Activated CD4-positive, alpha-beta memory T cell treated with anti-CD3 and anti-CD28 coated beads for 36 hours (primary cell): ENCODE measurements around the gene BMERB1. TPM values are rescaled to one million over a fixed set of nuclear protein-coding genes. Genes with fewer than 3 reads are reported as not detected.
"Not testable (repeated sequence)": the region's sequence is repeated elsewhere in the genome, so short reads cannot be mapped to it uniquely, and the experiment has no call there.

Experiments used
- CTCF ChIA-PET: fragments of 350-600 bp; sonication (Branson Sonifier 250); formaldehyde crosslinking; loops from one replicate; lab custom pipeline; 2021; ENCODE audit warnings: antibody characterized with exemption, inconsistent platforms; lab: Charles Lee
- POLR2A ChIA-PET: fragments of 350-600 bp; sonication (Branson Sonifier 250); formaldehyde crosslinking; loops from one replicate; lab custom pipeline; 2021; ENCODE audit warnings: antibody characterized with exemption; lab: Charles Lee
- DNase-seq: peaks from one replicate; pipeline ENCODE4 v3.0.0-alpha.2; 2020
- H3K27ac Mint-ChIP-seq: one replicate; pipeline ENCODE4 v1.8.0; 2021; ENCODE audit warnings: mixed read lengths
- H3K27me3 Mint-ChIP-seq: one replicate; pipeline ENCODE4 v1.8.0; 2021; ENCODE audit warnings: mixed read lengths
- H3K36me3 Mint-ChIP-seq: one replicate; pipeline ENCODE4 v1.8.0; 2021; ENCODE audit warnings: mixed read lengths
- H3K4me1 Mint-ChIP-seq: one replicate; pipeline ENCODE4 v1.8.0; 2021; ENCODE audit warnings: low read depth, mixed read lengths
- H3K4me3 Mint-ChIP-seq: one replicate; pipeline ENCODE4 v1.8.0; 2021; ENCODE audit warnings: mild to moderate bottlenecking, mixed read lengths
- H3K9me3 Mint-ChIP-seq: one replicate; pipeline ENCODE4 v1.8.0; 2021; ENCODE audit warnings: mixed read lengths
- intact Hi-C: fragments of 100-400 bp; cut with micrococcal nuclease; formaldehyde crosslinking; loops from one replicate; pipeline ENCODE4 v1.15.1; 2023
- total RNA-seq, 2 experiments: library from RNA; stranded (reverse); gene quantifications; one replicate each; pipeline ENCODE4 v1.2.3, GENCODE V29; 2021

Gene BMERB1
- total RNA-seq, 2 experiments from 2014 or later = 7.1 to 7.7 TPM

DNA sequence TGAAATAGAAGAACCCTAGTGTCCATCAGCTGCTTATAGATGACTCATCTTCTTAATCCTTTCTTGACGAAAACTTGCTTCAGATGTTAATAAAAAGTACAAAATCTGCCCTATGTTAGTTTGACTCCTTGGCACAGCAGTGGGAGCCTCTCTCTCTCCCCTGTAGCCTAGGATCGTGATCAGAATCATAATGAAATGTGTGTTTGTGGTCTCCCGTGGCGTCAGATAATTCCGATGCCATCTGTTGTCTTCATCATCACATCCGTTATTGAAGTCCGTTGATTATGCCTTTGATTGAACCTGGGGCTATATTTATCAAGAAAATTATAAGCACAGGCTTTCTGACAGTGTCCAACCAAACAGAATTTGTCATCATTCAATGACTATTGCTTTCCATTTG, 102.5 kb downstream of the BMERB1 start:
- peaks cover 8% of the 10 kb centered on the region for H3K9me3 Mint-ChIP-seq
- H3K4me3 Mint-ChIP-seq = no peak overlapping the region
- CTCF ChIA-PET = no interaction called here
- intact Hi-C loops = no loop called here
- no peaks in the 10 kb centered on the region for H3K36me3 Mint-ChIP-seq
- no peak overlapping the region for H3K27ac Mint-ChIP-seq
- POLR2A ChIA-PET = no interaction called here
- H3K27me3 Mint-ChIP-seq = no peaks in the 10 kb centered on the region
- no peak for DNase-seq
- H3K4me1 Mint-ChIP-seq = peaks cover 2% of the 10 kb centered on the region

DNA sequence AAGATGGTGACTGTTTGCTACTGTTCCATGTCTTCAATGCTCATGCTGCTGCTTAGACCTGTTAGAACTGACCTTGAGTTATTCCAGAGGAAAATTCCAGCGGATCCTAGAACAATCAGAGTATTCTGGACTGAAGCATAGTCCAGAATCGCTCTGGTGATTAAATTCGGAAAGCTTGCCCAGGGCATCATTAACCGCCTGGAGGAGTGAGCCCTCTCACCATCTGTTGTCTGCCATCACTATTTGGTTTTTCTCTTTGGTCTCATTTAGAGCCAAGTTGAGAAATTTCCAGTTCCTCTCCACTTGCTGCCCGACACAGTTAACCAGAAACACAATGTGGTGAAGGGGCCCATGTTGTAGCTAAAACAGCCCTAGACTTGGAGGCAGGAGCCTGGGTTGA, 104.1 kb downstream of the BMERB1 start:
- POLR2A ChIA-PET = no interaction called here
- Mint-ChIP-seq H3K9me3 (peaks cover 11% of the 10 kb centered on the region), H3K4me1 (peaks cover 2% of the 10 kb centered on the region), H3K27ac (no peak overlapping the region), H3K4me3 (no peak overlapping the region), H3K36me3 (no peaks in the 10 kb centered on the region), H3K27me3 (no peaks in the 10 kb centered on the region)
- DNase-seq = no peak
- CTCF ChIA-PET = no interaction called here
- intact Hi-C loops = no loop called here

DNA sequence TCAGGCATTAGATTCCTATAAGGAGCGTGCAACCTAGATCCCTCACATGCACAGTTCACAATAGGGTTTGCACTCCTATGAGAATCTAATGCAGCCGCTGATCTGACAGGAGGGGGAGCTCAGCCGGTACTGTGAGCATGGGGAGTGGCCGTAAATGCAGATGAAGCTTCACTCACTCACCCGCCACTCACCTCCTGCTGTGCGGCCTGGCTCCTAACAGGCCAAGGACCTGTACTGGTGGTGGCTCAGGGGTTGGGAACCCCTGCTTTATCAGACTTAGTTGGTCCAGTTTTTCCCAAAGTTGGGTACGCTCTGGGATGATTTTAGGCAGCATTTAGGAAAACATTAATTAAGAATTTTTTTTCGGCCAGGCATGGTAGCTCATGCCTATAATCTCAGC, 104.8 kb downstream of the BMERB1 start:
- H3K36me3 Mint-ChIP-seq = no peaks in the 10 kb centered on the region
- POLR2A ChIA-PET = no interaction called here

DNA sequence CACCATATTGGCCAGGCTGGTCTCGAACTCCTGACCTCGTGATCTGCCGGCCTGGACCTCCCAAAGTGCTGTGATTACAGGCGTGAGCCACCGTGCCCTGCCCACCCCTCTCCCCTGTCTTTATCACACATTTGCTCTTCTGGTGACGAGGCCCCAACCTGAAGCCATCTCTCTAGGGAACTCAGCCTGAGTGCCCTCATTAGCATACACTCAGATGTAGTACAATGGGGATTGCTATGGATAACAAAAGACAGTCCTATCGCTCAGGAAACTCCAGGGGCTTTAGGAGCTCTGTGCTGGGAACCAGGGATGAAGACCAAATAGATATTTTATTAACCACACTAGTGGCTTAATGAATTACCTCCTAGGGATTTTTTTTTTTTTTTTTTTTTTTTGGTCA, 107.9 kb downstream of the BMERB1 start:
- POLR2A ChIA-PET = no interaction called here

More for the DNA sequence above, 104.8 kb downstream of the BMERB1 start:
- peaks cover 2% of the 10 kb centered on the region for H3K4me1 Mint-ChIP-seq
- H3K27me3 Mint-ChIP-seq = no peaks in the 10 kb centered on the region
- no peak overlapping the region for H3K27ac Mint-ChIP-seq
- no peak overlapping the region for H3K4me3 Mint-ChIP-seq
- no peak for DNase-seq
- CTCF ChIA-PET = no interaction called here
- peaks cover 11% of the 10 kb centered on the region for H3K9me3 Mint-ChIP-seq
- intact Hi-C loops = no loop called here

DNA sequence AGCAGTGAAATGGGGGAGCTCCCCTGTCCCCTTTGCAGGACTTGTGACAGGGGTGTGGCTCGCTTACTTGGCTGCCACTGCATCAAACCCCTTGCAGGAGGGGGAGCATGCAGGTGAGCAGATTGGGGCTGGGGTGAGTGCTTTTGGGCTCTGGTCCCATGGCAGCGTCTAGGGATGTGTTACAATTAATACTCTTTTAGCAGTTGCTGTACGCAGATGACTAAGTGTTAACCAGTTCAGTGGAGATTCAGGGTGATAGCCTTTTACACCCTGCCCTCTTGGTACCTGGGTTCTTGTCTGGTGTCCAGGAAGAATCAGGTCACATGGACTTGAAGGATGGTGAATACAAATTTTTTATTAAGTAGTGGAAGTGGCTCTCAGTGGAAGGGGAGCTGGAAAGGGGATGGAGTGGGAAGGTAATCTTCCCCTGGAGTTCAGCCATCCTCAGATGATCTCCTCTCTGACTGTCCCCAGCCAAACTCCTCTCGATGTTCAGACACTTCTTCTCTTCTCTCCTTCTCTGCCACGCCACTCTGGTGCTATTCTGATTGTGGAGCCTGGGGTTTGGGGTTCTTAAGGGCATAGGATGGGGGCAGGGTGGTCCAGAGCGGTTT, 108.5 kb downstream of the BMERB1 start:
- ChIA-PET CTCF (no interaction called here), POLR2A (no interaction called here)
- H3K9me3 Mint-ChIP-seq = peaks cover 4% of the 10 kb centered on the region
- intact Hi-C loops = no loop called here
- H3K27ac Mint-ChIP-seq = no peak overlapping the region
- DNase-seq = no peak
- no peaks in the 10 kb centered on the region for H3K36me3 Mint-ChIP-seq
- H3K4me3 Mint-ChIP-seq = no peak overlapping the region
- no peaks in the 10 kb centered on the region for H3K27me3 Mint-ChIP-seq
- H3K4me1 Mint-ChIP-seq = peaks cover 4% of the 10 kb centered on the region

More for the DNA sequence above, 107.9 kb downstream of the BMERB1 start:
- H3K9me3 Mint-ChIP-seq = peaks cover 4% of the 10 kb centered on the region
- no peak overlapping the region for H3K27ac Mint-ChIP-seq
- H3K36me3 Mint-ChIP-seq = no peaks in the 10 kb centered on the region
- intact Hi-C loops = no loop called here
- H3K4me1 Mint-ChIP-seq = peaks cover 4% of the 10 kb centered on the region
- CTCF ChIA-PET = no interaction called here
- H3K4me3 Mint-ChIP-seq = no peak overlapping the region
- H3K27me3 Mint-ChIP-seq = no peaks in the 10 kb centered on the region
- DNase-seq = no peak

DNA sequence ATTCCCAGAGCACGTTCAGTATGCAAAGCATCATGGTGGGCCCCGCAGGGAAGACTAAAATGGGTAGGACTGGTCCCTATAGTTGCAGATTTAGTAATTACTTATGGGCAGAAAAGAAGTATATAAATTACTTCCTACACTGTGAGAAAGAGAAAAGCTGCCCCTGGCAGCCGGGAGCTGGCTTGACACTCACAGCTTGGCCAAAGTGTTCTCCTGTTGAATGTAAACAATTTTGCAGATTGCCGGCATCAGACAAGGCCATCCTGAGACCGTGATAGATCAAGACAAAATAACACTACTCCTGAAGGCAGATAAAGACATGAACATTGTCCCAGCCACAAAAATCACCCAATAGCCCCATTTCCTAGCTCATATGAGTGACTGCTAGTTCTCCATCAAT, 110.0 kb downstream of the BMERB1 start:
- intact Hi-C loops = no loop called here
- ChIA-PET POLR2A (no interaction called here), CTCF (interaction anchor here (1.3 kb wide), 1 partner anchor 118 kb away, joined by 4 read pairs; no protein-coding TSS in a partner anchor)
- Mint-ChIP-seq H3K27ac (no peak overlapping the region), H3K27me3 (no peaks in the 10 kb centered on the region), H3K9me3 (peaks cover 4% of the 10 kb centered on the region), H3K36me3 (no peaks in the 10 kb centered on the region), H3K4me1 (peaks cover 4% of the 10 kb centered on the region), H3K4me3 (no peak overlapping the region)
- DNase-seq = no peak

DNA sequence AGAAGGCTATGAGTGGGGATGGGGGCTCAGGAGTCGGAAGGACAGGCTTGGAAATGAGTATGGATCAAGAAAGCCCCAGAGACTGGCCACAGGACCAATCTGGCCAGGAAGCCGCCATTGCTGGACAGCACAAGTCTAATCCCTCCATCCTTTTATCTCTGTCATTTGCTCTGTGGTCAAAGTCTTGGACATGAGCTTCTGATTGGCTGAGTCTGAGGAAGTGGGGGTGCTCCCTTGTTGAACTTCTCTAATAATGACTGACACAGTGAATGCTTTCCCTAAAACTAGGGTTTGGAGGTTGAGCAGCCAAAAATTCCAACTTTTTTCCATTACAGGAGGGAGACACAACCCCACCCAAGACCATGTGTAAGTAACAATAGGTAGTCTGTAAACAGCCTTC, 111.2 kb downstream of the BMERB1 start:
- Mint-ChIP-seq H3K4me3 (no peak overlapping the region), H3K36me3 (no peaks in the 10 kb centered on the region), H3K9me3 (peaks cover 4% of the 10 kb centered on the region), H3K27me3 (no peaks in the 10 kb centered on the region), H3K4me1 (peaks cover 4% of the 10 kb centered on the region), H3K27ac (no peak overlapping the region)
- ChIA-PET POLR2A (no interaction called here), CTCF (no interaction called here)
- intact Hi-C loops = no loop called here
- no peak for DNase-seq

DNA sequence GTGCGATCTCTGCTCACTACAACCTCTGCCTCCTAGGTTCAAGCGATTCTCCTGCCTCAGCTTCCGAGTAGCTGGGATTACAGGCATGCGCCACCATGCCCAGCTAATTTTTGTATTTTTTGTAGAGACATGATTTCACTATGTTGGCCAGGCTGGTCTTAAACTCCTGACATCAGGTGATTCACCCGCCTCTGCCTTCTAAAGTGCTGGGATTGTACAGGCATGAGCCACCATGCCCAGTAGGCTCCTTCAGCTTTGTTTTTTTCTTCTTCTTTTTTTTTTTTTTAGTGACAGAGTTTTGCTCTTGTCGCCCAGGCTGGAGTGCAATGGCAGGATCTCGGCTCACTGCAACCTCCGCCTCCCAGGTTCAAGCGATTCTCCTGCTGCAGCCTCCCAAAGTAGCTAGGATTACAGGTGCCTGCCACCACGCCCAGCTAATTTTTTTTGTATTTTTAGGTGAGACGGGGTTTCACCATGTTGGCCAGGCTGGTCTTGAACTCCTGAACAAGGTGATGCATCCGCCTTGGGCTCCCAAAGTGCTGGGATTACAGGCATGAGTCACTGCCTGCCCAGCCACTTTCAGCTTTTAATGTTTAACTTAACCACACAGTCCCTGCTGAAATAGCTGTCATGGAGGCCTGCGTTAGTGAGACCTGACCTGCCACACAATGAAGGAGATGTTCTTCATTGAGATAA, 112.8 kb downstream of the BMERB1 start:
- ChIA-PET CTCF (interaction anchor here (1.5 kb wide), 1 partner anchor 120 kb away, joined by 5 read pairs; no protein-coding TSS in a partner anchor), POLR2A (interaction anchor here (0.6 kb wide), 1 partner anchor 103 kb away, joined by 6 read pairs; no protein-coding TSS in a partner anchor)
- DNase-seq, H3K27me3 Mint-ChIP-seq, H3K36me3 Mint-ChIP-seq, H3K4me1 Mint-ChIP-seq, H3K27ac Mint-ChIP-seq, H3K4me3 Mint-ChIP-seq, H3K9me3 Mint-ChIP-seq, intact Hi-C loops: not testable (repeated sequence)

DNA sequence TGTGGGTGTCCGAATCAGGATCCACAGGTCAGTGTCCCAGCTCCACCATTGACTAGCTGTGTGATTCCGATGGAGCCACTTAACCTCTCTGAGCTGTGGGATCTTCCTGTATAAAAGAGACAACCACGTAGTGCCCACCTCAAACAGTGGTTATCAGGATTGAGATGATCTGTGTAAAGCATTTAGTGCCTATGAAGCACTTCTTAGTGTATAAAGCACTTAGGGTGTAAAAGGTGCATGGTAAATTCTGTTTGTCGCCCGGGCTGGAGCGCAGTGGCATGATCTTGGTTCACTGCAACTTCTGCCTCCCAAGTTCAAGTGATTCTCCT, 113.3 kb downstream of the BMERB1 start:
- DNase-seq = no peak
- intact Hi-C loops = no loop called here
- Mint-ChIP-seq H3K27ac (no peak overlapping the region), H3K36me3 (no peaks in the 10 kb centered on the region), H3K27me3 (no peaks in the 10 kb centered on the region), H3K4me3 (no peak overlapping the region), H3K9me3 (peaks cover 4% of the 10 kb centered on the region), H3K4me1 (peaks cover 12% of the 10 kb centered on the region)
- ChIA-PET CTCF (interaction anchor here (1.5 kb wide), 1 partner anchor 120 kb away, joined by 5 read pairs; no protein-coding TSS in a partner anchor), POLR2A (interaction anchor here (0.6 kb wide), 1 partner anchor 104 kb away, joined by 6 read pairs; no protein-coding TSS in a partner anchor)

DNA sequence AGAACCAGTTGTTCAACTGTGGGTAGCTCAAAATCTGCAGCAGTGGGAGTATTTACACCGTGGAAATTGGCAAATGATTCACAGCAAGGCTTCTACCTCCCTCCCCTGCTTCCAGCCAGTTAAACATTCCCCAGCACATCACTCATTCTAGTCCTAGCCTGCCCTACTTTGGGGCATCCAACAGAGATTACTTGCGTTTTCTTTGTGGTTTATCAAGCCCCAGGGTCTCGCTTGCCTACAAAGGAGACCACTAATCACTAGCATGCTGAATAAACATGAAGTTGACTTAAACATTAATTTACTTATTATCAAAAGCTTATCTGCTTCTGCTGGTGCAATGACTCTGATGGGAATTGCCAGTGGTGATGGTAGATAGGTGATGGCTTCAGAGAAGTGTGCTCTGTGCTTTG, 114.1 kb downstream of the BMERB1 start:
- Mint-ChIP-seq H3K4me1 (peaks cover 18% of the 10 kb centered on the region), H3K27ac (no peak overlapping the region)
- CTCF ChIA-PET = interaction anchor here (1.5 kb wide), 1 partner anchor 121 kb away, joined by 5 read pairs; no protein-coding TSS in a partner anchor

DNA sequence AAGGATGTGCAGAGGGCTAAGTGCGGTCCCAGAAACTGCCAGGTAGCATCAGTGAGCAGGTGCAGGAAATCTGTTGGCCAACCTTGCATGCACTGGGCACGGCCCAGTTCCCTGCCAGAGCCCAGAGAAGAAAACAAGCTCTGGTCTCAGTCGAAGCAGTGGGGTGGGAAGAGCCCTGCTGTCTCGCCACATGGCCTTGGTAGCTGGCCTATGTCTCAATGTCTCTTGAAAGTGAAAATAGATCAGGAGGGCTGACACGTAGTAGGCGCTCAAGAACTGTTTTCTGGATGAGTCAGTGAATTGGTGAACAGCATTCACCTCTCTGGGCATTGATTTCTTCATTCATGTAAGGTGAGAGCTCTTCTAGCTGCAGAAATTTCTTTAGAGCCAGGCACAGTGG, 118.1 kb downstream of the BMERB1 start:
- peaks cover 21% of the 10 kb centered on the region for H3K4me1 Mint-ChIP-seq
- H3K27ac Mint-ChIP-seq = peak overlapping the region; percentile 42
- peak; percentile 50 for DNase-seq
- no peaks in the 10 kb centered on the region for H3K27me3 Mint-ChIP-seq
- no peak overlapping the region for H3K4me3 Mint-ChIP-seq
- no peaks in the 10 kb centered on the region for H3K36me3 Mint-ChIP-seq
- no peaks in the 10 kb centered on the region for H3K9me3 Mint-ChIP-seq
- POLR2A ChIA-PET = interaction anchor here (1.4 kb wide), 1 partner anchor 38 kb away, joined by 5 read pairs; no protein-coding TSS in a partner anchor
- CTCF ChIA-PET = interaction anchor here (4.9 kb wide), 1 partner anchor 126 kb away, joined by 32 read pairs; no protein-coding TSS in a partner anchor
- intact Hi-C loops = loop anchor here (2.0 to 5.0 kb wide), 2 partner anchors 86 to 120 kb away; partner anchors contain the start of gene BMERB1

More for the DNA sequence above, 114.1 kb downstream of the BMERB1 start:
- intact Hi-C loops = no loop called here
- Mint-ChIP-seq H3K36me3 (no peaks in the 10 kb centered on the region), H3K9me3 (no peaks in the 10 kb centered on the region), H3K4me3 (no peak overlapping the region), H3K27me3 (no peaks in the 10 kb centered on the region)
- POLR2A ChIA-PET = no interaction called here
- DNase-seq = no peak

DNA sequence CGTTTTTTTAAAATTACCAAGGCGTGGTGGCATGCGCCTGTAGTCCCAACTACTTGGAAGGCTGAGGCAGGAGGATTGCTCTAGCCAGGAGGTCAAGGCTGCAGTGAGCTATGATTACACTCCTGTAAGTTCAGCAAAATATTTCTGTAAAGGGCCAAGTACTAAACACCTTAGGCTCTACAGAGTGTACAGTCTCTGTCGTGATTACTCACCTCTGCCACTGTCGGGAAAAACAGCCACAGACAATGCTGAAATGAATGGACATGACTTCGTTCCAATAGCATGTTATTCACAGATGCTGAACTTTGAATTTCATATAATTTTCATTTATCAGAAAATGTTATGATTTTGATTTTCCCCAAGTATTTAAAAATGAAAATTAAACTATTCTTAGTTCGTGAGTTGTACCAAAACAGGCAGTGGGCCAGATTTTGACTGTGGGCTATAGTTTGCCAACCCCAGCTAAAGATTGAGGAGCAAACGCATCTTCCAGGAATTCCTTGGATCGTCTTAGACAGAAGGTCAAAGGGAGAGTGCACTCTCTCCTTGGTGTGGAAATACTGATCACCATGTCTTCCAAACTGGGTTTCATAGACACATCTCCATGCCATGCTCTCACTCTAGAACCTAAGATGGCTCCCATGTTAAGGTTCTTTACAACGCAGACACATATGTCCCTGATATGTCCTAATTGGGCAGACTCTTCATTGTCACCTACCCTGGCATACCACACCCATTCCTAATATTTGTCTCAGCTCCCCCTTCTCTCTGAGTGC, 119.1 kb downstream of the BMERB1 start:
- DNase-seq = peak; percentile 77
- Mint-ChIP-seq H3K4me3 (no peak overlapping the region), H3K27me3 (no peaks in the 10 kb centered on the region), H3K36me3 (no peaks in the 10 kb centered on the region), H3K27ac (no peak overlapping the region), H3K4me1 (peaks cover 21% of the 10 kb centered on the region), H3K9me3 (no peaks in the 10 kb centered on the region)
- intact Hi-C loops = loop anchor here (1.0 to 5.0 kb wide), 3 partner anchors 38 to 121 kb away; partner anchors contain the start of gene BMERB1
- POLR2A ChIA-PET = interaction anchor here (1.4 kb wide), 1 partner anchor 37 kb away, joined by 5 read pairs; no protein-coding TSS in a partner anchor
- CTCF ChIA-PET = interaction anchor here (4.9 kb wide), 1 partner anchor 127 kb away, joined by 32 read pairs; no protein-coding TSS in a partner anchor
